A549 (cell line): ENCODE results near the gene RIMBP2. TPM values are rescaled to one million over a fixed set of nuclear protein-coding genes. Genes with fewer than 3 reads are reported as not detected.

Experiments
- ATAC-seq, 2 experiments: fragments of 200-7000 bp in 1 of 2; fragments of >200 bp in 1 of 2; cut with Nextera tagmentation in 1 of 2; cut with Tn5 transposase in 1 of 2; 3 replicates each; pipeline versions ENCODE4 v1.8.0 to v1.9.1; 2018 to 2020; ENCODE audit warnings: mild to moderate bottlenecking in 1 of 2, moderate library complexity in 1 of 2
- CTCF ChIA-PET: fragments of 300-600 bp; sonication (Branson Sonifier 250); formaldehyde crosslinking; extraction: SDS; loops from one replicate; lab custom pipeline; 2021; ENCODE audit warnings: antibody characterized with exemption, inconsistent platforms; lab: Yijun Ruan, JAX
- POLR2A ChIA-PET: fragments of 350-600 bp; formaldehyde crosslinking; extraction: SDS; loops from one replicate; lab custom pipeline; 2021; ENCODE audit warnings: antibody characterized with exemption, inconsistent platforms; lab: Yijun Ruan, JAX
- DNase-seq, 2 experiments: peaks; one replicate each; pipeline versions ENCODE4 v3.0.0 to v3.0.0-alpha.2; 2011 to 2016; ENCODE audit warnings: low read depth in 1 of 2, low spot score in 1 of 2
- FAIRE-seq: peaks from 2 replicates; lab custom pipeline; 2011; peaks lifted over from hg19 to GRCh38; lab: Jason Lieb, UNC
- H3K27ac ChIP-seq, 2 experiments: fragments of >200 bp; sonication (Bioruptor Twin); formaldehyde crosslinking; 3 replicates each; pipeline ENCODE4 v1.5.1; 2016 to 2017
- H3K4me1 ChIP-seq: fragments of >200 bp; sonication (Bioruptor Twin); formaldehyde crosslinking; 3 replicates; pipeline ENCODE4 v1.6.1; 2016
- H3K4me2 ChIP-seq: fragments of >200 bp; sonication (Bioruptor Twin); formaldehyde crosslinking; 3 replicates; pipeline ENCODE4 v1.6.1; 2016
- H3K4me3 ChIP-seq: fragments of >200 bp; sonication (Bioruptor Twin); formaldehyde crosslinking; 3 replicates; pipeline ENCODE4 v1.5.1; 2016
- H3K9me3 ChIP-seq: fragments of >200 bp; sonication (Bioruptor Twin); formaldehyde crosslinking; 3 replicates; pipeline ENCODE4 v1.6.1; 2016
- ATOH8 ChIP-seq: fragments of 250-450 bp; sonication (Bioruptor Pico); IDR thresholded peaks from 2 replicates; pipeline ENCODE4 v1.5.0; 2020; ENCODE audit warnings: low read depth, mild to moderate bottlenecking, moderate library complexity
- BHLHE40 ChIP-seq: IDR thresholded peaks from 2 replicates; pipeline ENCODE4 v1.6.1; 2012; ENCODE audit warnings: low read depth, low read length, inconsistent platforms
- CBX8 ChIP-seq: fragments of 200-600 bp; sonication (generic); IDR thresholded peaks from 2 replicates; pipeline ENCODE4 v1.6.1; 2016
- CEBPB ChIP-seq, 2 experiments: fragments of >200 bp in 1 of 2; sonication (Bioruptor Twin) in 1 of 2; formaldehyde crosslinking in 1 of 2; IDR thresholded peaks; 2 replicates each; pipeline ENCODE4 v1.6.1; 2012 to 2016
- CHD2 ChIP-seq: fragments of 150-350 bp; IDR thresholded peaks from 2 replicates; pipeline ENCODE4 v1.6.1; 2014; ENCODE audit warnings: low read length; ENCODE audit not compliant: partially characterized antibody
- CHD4 ChIP-seq: fragments of 200-600 bp; sonication (generic); IDR thresholded peaks from 2 replicates; pipeline ENCODE4 v1.6.1; 2016; ENCODE audit warnings: antibody characterized with exemption, mild to moderate bottlenecking, borderline replicate concordance
- EHF ChIP-seq: fragments of 250-450 bp; sonication (Bioruptor Pico); IDR thresholded peaks from 2 replicates; pipeline ENCODE4 v1.5.0; 2020; ENCODE audit warnings: mild to moderate bottlenecking
- EHMT2 ChIP-seq: fragments of 200-600 bp; sonication (generic); IDR thresholded peaks from 2 replicates; pipeline ENCODE4 v1.6.1; 2016; ENCODE audit warnings: antibody characterized with exemption, low read depth, mild to moderate bottlenecking, moderate library complexity
- ELK1 ChIP-seq: fragments of 150-350 bp; IDR thresholded peaks from 2 replicates; pipeline ENCODE4 v1.6.1; 2014; ENCODE audit warnings: low read depth, mild to moderate bottlenecking, low read length
- GATA3 ChIP-seq: IDR thresholded peaks from 2 replicates; pipeline ENCODE4 v1.6.1; 2012; ENCODE audit warnings: borderline replicate concordance
- HMGXB4 ChIP-seq: fragments of 250-450 bp; sonication (Bioruptor Pico); IDR thresholded peaks from 2 replicates; pipeline ENCODE4 v1.5.0; 2021; ENCODE audit warnings: mild to moderate bottlenecking, moderate library complexity, borderline replicate concordance
- HOXB5 ChIP-seq: fragments of 250-450 bp; sonication (Bioruptor Pico); IDR thresholded peaks from 2 replicates; pipeline ENCODE4 v1.5.0; 2020; ENCODE audit warnings: mild to moderate bottlenecking, moderate library complexity
- JUN ChIP-seq, 2 experiments: fragments of >200 bp; sonication (Bioruptor Twin); formaldehyde crosslinking; IDR thresholded peaks; 2 replicates in 1 of 2; 3 replicates in 1 of 2; pipeline ENCODE4 v1.6.1; 2016 to 2017
- KDM5A ChIP-seq: fragments of 200-600 bp; sonication (generic); IDR thresholded peaks from 2 replicates; pipeline ENCODE4 v1.6.1; 2016; ENCODE audit warnings: antibody characterized with exemption, mild to moderate bottlenecking
- MAX ChIP-seq: IDR thresholded peaks from 2 replicates; pipeline ENCODE4 v1.6.1; 2012
- MAZ ChIP-seq: fragments of 150-350 bp; IDR thresholded peaks from 2 replicates; pipeline ENCODE4 v1.6.1; 2014; ENCODE audit warnings: antibody characterized with exemption, low read depth, low read length, borderline replicate concordance
- MYC ChIP-seq: IDR thresholded peaks from 2 replicates; pipeline ENCODE4 v1.6.1; 2012; ENCODE audit warnings: mild to moderate bottlenecking, inconsistent platforms, low read length, improper control_type of control experiment, borderline replicate concordance
- NFE2L2 ChIP-seq: fragments of 150-350 bp; conservative IDR thresholded peaks from 2 replicates; pipeline ENCODE4 v1.6.1; 2014; ENCODE audit warnings: low read length
- RNF2 ChIP-seq: fragments of 200-600 bp; sonication (generic); IDR thresholded peaks from 2 replicates; pipeline ENCODE4 v1.6.1; 2016; ENCODE audit warnings: low read depth, mild to moderate bottlenecking, antibody characterized with exemption, moderate library complexity, borderline replicate concordance
- ZSCAN20 ChIP-seq: fragments of 250-450 bp; sonication (Bioruptor Pico); IDR thresholded peaks from 2 replicates; pipeline ENCODE4 v1.8.0; 2022; ENCODE audit warnings: mild to moderate bottlenecking, moderate library complexity
- WGBS: methylation state at CpG from one replicate; pipeline ENCODE4 v1.1.6; 2017; ENCODE audit errors: missing lambda C conversion rate; 5-methylcytosine and 5-hydroxymethylcytosine counted together
- polyA plus RNA-seq, 4 experiments: library from polyadenylated mRNA; depleted of rRNA in 3 of 4; stranded (reverse); fragments of >200 nt; fragmentation: RNase III in 1 of 4; extraction: RNeasy Plus Mini Kit Qiagen cat#74134 plus additional on column Dnase treatment in 1 of 4; gene quantifications; 2 replicates in 3 of 4; 3 replicates in 1 of 4; pipeline ENCODE4 v1.2.3, GENCODE V29; 2011 to 2017
- TF ChIP-seq, protein P1 (sequence below): fragments of >200 bp; sonication (Bioruptor Twin); formaldehyde crosslinking; IDR thresholded peaks from 3 replicates; pipeline ENCODE4 v1.5.1; 2016
- TF ChIP-seq, protein P2 (sequence below): fragments of 450-650 bp; IDR thresholded peaks from 2 replicates; pipeline ENCODE4 v1.6.1; 2014; ENCODE audit warnings: antibody characterized with exemption
- TF ChIP-seq, protein P3 (sequence below): fragments of >200 bp; sonication (Bioruptor Twin); formaldehyde crosslinking; IDR thresholded peaks from 2 replicates; pipeline ENCODE4 v1.6.1; 2016

RIMBP2 gene
- polyA plus RNA-seq, 2 of the 4 experiments (the other 2 are of a cell fraction) = not detected

GRCh38 chr12:130717752-130718151 lies 1.7 kb upstream of the RIMBP2 start:
- TF ChIP-seq EHMT2 (no peak), GATA3 (no peak), CHD4 (no peak), EHF (CRISPR knock-in tag) (no peak), CBX8 (no peak), CEBPB (IDR thresholded peaks at IDR 0.05) (no peak), MYC (no peak), RNF2 (no peak), JUN (IDR thresholded peaks at IDR 0.05) (no peak), KDM5A (no peak), ELK1 (no peak), HMGXB4 (CRISPR knock-in tag) (no peak), NFE2L2 (no peak), HOXB5 (CRISPR knock-in tag) (no peak), ZSCAN20 (CRISPR knock-in tag) (no peak), MAZ (no peak)
- TF ChIP-seq, protein P1, sequence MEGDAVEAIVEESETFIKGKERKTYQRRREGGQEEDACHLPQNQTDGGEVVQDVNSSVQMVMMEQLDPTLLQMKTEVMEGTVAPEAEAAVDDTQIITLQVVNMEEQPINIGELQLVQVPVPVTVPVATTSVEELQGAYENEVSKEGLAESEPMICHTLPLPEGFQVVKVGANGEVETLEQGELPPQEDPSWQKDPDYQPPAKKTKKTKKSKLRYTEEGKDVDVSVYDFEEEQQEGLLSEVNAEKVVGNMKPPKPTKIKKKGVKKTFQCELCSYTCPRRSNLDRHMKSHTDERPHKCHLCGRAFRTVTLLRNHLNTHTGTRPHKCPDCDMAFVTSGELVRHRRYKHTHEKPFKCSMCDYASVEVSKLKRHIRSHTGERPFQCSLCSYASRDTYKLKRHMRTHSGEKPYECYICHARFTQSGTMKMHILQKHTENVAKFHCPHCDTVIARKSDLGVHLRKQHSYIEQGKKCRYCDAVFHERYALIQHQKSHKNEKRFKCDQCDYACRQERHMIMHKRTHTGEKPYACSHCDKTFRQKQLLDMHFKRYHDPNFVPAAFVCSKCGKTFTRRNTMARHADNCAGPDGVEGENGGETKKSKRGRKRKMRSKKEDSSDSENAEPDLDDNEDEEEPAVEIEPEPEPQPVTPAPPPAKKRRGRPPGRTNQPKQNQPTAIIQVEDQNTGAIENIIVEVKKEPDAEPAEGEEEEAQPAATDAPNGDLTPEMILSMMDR = no peak
- TF ChIP-seq, protein P2, sequence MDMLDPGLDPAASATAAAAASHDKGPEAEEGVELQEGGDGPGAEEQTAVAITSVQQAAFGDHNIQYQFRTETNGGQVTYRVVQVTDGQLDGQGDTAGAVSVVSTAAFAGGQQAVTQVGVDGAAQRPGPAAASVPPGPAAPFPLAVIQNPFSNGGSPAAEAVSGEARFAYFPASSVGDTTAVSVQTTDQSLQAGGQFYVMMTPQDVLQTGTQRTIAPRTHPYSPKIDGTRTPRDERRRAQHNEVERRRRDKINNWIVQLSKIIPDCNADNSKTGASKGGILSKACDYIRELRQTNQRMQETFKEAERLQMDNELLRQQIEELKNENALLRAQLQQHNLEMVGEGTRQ = no peak
- TF ChIP-seq, all 56 proteins: peak for 0
- FAIRE-seq (no peak), DNase-seq (no peak), ATAC-seq (no peak)
- Histone ChIP-seq H3K4me1 (peaks cover 18% of the 10 kb centered on the region; the same call in 1 of the 3 replicates), H3K4me2 (no peak overlapping the region), H3K27ac (no peak overlapping the region), H3K9me3 (peaks cover 10% of the 10 kb centered on the region; the same call in 1 of the 3 replicates), H3K4me3 (no peak overlapping the region)
- 31% methylated on average over 5 of the region's 5 CpGs for WGBS
- CTCF ChIA-PET = interaction anchor here (2.5 kb wide), 1 partner anchor 30 kb away, joined by 7 read pairs; no protein-coding TSS in a partner anchor
- POLR2A ChIA-PET = no interaction called here

GRCh38 chr12:130716969-130717366 lies 869 bp upstream of the RIMBP2 start:
- POLR2A ChIA-PET = no interaction called here
- CTCF ChIA-PET = interaction anchor here (2.9 kb wide), 1 partner anchor 31 kb away, joined by 8 read pairs; no protein-coding TSS in a partner anchor
- no peak for ATAC-seq
- peaks cover 18% of the 10 kb centered on the region; the same call in 1 of the 3 replicates for H3K4me1 ChIP-seq
- H3K9me3 ChIP-seq = peaks cover 9% of the 10 kb centered on the region; the same call in 1 of the 3 replicates
- H3K4me3 ChIP-seq = no peak overlapping the region
- H3K4me2 ChIP-seq = no peak overlapping the region; the same call in 2 of the 3 replicates
- no peak overlapping the region for H3K27ac ChIP-seq
- TF ChIP-seq MAZ = no peak
- no peak for TF ChIP-seq ATOH8 (CRISPR knock-in tag)
- no peak for TF ChIP-seq BHLHE40
- no peak for TF ChIP-seq CHD2
- TF ChIP-seq, protein P3, sequence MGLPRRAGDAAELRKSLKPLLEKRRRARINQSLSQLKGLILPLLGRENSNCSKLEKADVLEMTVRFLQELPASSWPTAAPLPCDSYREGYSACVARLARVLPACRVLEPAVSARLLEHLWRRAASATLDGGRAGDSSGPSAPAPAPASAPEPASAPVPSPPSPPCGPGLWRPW = no peak
- TF ChIP-seq MAX = no peak
- 18% methylated on average over 8 of the region's 11 CpGs for WGBS
- DNase-seq = no peak
- no peak for FAIRE-seq
